A673 (cell line): ENCODE data around the gene PASK.

Experiments
- EZH2 ChIP-seq: fragments of 200-600 bp; sonication (generic); IDR thresholded peaks from 2 replicates; pipeline ENCODE4 v1.6.1; 2017; ENCODE audit warnings: borderline replicate concordance, low read depth, mild to moderate bottlenecking, mixed read lengths, antibody characterized with exemption, low read length; ENCODE audit not compliant: poor library complexity, severe bottlenecking
- TF ChIP-seq, protein P1 (sequence below): fragments of 300-800, 200-600 bp; sonication (generic); conservative IDR thresholded peaks from 2 replicates; pipeline ENCODE4 v1.5.1; 2017; ENCODE audit warnings: low read depth, mild to moderate bottlenecking, antibody characterized with exemption, low read length, moderate library complexity, mixed read lengths

DNA sequence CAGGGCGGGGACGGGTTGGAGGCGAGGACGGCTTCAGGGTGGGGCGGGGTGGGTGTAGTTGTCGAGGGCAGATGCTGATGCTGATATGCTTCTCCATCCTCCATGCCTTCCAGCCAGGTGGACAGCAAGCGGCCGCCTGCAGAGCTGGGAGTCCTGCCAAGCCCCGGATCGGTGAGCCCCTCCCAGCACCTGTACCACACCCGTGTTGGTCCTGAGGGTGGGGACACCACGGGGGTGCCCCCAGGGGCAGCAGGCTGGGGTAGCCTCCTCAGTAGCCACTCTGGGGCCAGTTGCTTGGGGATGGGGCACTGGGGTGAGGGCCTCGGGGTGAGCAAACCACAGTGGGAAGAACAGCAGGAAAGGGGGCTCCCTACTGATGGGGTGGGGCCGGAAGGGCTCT lies 41.8 kb upstream of the PASK start:
- TF ChIP-seq, protein P1, sequence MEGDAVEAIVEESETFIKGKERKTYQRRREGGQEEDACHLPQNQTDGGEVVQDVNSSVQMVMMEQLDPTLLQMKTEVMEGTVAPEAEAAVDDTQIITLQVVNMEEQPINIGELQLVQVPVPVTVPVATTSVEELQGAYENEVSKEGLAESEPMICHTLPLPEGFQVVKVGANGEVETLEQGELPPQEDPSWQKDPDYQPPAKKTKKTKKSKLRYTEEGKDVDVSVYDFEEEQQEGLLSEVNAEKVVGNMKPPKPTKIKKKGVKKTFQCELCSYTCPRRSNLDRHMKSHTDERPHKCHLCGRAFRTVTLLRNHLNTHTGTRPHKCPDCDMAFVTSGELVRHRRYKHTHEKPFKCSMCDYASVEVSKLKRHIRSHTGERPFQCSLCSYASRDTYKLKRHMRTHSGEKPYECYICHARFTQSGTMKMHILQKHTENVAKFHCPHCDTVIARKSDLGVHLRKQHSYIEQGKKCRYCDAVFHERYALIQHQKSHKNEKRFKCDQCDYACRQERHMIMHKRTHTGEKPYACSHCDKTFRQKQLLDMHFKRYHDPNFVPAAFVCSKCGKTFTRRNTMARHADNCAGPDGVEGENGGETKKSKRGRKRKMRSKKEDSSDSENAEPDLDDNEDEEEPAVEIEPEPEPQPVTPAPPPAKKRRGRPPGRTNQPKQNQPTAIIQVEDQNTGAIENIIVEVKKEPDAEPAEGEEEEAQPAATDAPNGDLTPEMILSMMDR = no peak
- no peak for TF ChIP-seq EZH2
